A549 treated with AZD2906 at 1 μM for 4 hours (cell line): ENCODE data around the gene CPLANE2. TPM values are rescaled to one million over a fixed set of nuclear protein-coding genes. Genes with fewer than 3 reads are reported as not detected.

ENCODE experiments used
- total RNA-seq: library from RNA; stranded (reverse); fragments of 200-300 nt; extraction: Qiagen RNA extraction; gene quantifications from 5 replicates; pipeline ENCODE4 v1.2.3, GENCODE V29; 2022

The CPLANE2 gene
- 3.2 to 4.8 TPM (median 3.4 TPM) in 5 replicates for total RNA-seq

GRCh38 chr1:16236511-16237342, at the start of gene CPLANE2:
TSS of gene CPLANE2 (minus strand) at chr1:16237183. CDS start at chr1:16236742, 441 bp downstream.

GRCh38 chr1:16212251-16212961, 24.6 kb downstream of the CPLANE2 start, which contains the start of gene ARHGEF19:
TSS of gene ARHGEF19 (minus strand) at chr1:16212652. CDS start at chr1:16209054, 3,598 bp downstream.

Other genes starting within 250 kb of the CPLANE2 start
- gene SRARP, start 232.9 kb downstream of the CPLANE2 start, total RNA-seq, result 0.02 to 0.03 TPM in 2 of 5 replicates, not detected in the others
- 0.07 to 0.11 TPM (median 0.10 TPM) in 3 of 5 replicates, not detected in the others for gene HSPB7, start 219.1 kb downstream of the CPLANE2 start, total RNA-seq
- gene CLCNKA, start 215.1 kb downstream of the CPLANE2 start, total RNA-seq, result 0.03 to 0.09 TPM (median 0.06 TPM) in 5 replicates
- 0.07 to 0.13 TPM (median 0.10 TPM) in 4 of 5 replicates, not detected in the other for gene CLCNKB, start 193.4 kb downstream of the CPLANE2 start, total RNA-seq
- 13.5 to 21.3 TPM (median 19.9 TPM) in 5 replicates for gene FAM131C, start 163.5 kb downstream of the CPLANE2 start, total RNA-seq
- gene EPHA2, start 81.1 kb downstream of the CPLANE2 start, total RNA-seq, result 98.2 to 125 TPM (median 118 TPM) in 5 replicates
- 5.1 to 6.6 TPM (median 5.7 TPM) in 5 replicates for gene ARHGEF19, start 24.5 kb downstream of the CPLANE2 start, total RNA-seq
- 8.3 to 9.7 TPM (median 8.9 TPM) in 5 replicates for gene FBXO42, start 115.3 kb upstream of the CPLANE2 start, total RNA-seq
- gene SZRD1, start 130.1 kb upstream of the CPLANE2 start, total RNA-seq, result 76.9 to 89.0 TPM (median 88.3 TPM) in 5 replicates
- gene SPATA21, start 200.2 kb upstream of the CPLANE2 start, total RNA-seq, result 0.03 to 0.09 TPM (median 0.05 TPM) in 5 replicates
- 39.3 to 44.8 TPM (median 40.6 TPM) in 5 replicates for gene NECAP2, start 203.5 kb upstream of the CPLANE2 start, total RNA-seq